ENCODE results near the gene GALNT9. TPM values are rescaled to one million over a fixed set of nuclear protein-coding genes. Genes with fewer than 3 reads are reported as not detected.

The GALNT9 gene
- total RNA-seq, 1 donor from 2014 or later, result not detected

DNA sequence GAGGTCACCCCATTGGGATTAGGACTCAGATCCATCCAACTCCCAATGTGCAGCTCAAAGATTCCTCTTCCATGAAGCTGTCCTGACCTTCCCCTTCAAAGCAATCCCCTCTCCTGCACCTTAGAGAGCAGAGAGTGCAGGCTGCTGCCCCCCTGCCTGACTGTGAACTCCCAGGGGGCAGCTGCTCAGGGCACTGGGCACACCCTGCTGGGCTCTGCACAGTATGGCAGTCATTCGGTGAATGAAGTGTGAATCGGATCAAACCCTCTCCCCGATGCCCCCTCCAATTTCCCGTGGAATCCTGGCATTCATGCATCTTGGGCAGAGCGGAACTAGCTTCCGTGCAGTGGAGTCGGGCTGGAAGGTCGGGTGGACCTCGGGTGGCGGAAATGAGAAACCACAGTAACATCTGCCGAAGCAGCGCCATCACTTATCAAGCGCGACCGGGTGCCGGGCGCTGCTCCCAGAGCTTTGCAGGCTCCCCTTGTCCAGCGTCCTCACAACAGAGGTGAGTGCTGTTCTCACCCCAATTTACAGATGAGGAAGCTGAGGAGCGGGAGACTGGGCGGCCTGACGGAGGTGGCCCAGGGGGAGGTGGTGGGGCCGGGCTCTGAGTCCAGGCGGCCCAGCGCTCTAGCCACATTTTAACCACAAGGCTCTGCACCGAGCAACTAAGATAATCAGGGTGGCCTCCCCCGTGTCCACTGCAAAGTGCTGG, 14.7 kb downstream of the GALNT9 start:
- H3K9me3 ChIP-seq (replicated peaks), result peaks cover 32% of the 10 kb centered on the region
- no peak for TF ChIP-seq CTCF (IDR thresholded peaks at IDR 0.05; ENCODE audit: borderline replicate concordance)
- intact Hi-C loops (cut with micrococcal nuclease), result no loop called here
- no peaks in the 10 kb centered on the region for H3K36me3 ChIP-seq
- H3K27ac ChIP-seq (replicated peaks), result no peak overlapping the region
- no peaks in the 10 kb centered on the region for H3K4me1 ChIP-seq
- no peak overlapping the region for H3K4me3 ChIP-seq
- DNase-seq, result no peak
- peaks cover 64% of the 10 kb centered on the region for H3K27me3 ChIP-seq (ENCODE audit: low read depth)

- H3K27me3 ChIP-seq (ENCODE audit: low read depth), result peaks cover 64% of the 10 kb centered on the region
- H3K36me3 ChIP-seq, result no peaks in the 10 kb centered on the region
- H3K4me3 ChIP-seq, result no peak overlapping the region
- H3K9me3 ChIP-seq (replicated peaks), result peaks cover 35% of the 10 kb centered on the region
- no peak for TF ChIP-seq CTCF (IDR thresholded peaks at IDR 0.05; ENCODE audit: borderline replicate concordance)
- DNase-seq, result no peak
- H3K27ac ChIP-seq (replicated peaks), result no peak overlapping the region
- intact Hi-C loops (cut with micrococcal nuclease), result no loop called here
- no peaks in the 10 kb centered on the region for H3K4me1 ChIP-seq
These were observed 15.4 kb downstream of the GALNT9 start for GRCh38 chr12:132314035-132314434.

GRCh38 chr12:132313182-132313581, 16.2 kb downstream of the GALNT9 start:
- DNase-seq, result no peak
- Histone ChIP-seq H3K9me3 (replicated peaks) (peaks cover 35% of the 10 kb centered on the region), H3K4me1 (no peaks in the 10 kb centered on the region), H3K27me3 (ENCODE audit: low read depth) (peaks cover 64% of the 10 kb centered on the region), H3K4me3 (no peak overlapping the region), H3K27ac (replicated peaks) (no peak overlapping the region), H3K36me3 (no peaks in the 10 kb centered on the region)
- TF ChIP-seq CTCF (IDR thresholded peaks at IDR 0.05; ENCODE audit: borderline replicate concordance), result no peak
- intact Hi-C loops (cut with micrococcal nuclease), result no loop called here

- Histone ChIP-seq H3K9me3 (replicated peaks) (peaks cover 35% of the 10 kb centered on the region), H3K4me3 (no peak overlapping the region), H3K36me3 (no peaks in the 10 kb centered on the region), H3K4me1 (no peaks in the 10 kb centered on the region), H3K27me3 (ENCODE audit: low read depth) (peaks cover 60% of the 10 kb centered on the region), H3K27ac (replicated peaks) (no peak overlapping the region)
- no peak for DNase-seq
- TF ChIP-seq CTCF (IDR thresholded peaks at IDR 0.05; ENCODE audit: borderline replicate concordance), result no peak
- intact Hi-C loops (cut with micrococcal nuclease), result no loop called here
These were observed 16.9 kb downstream of the GALNT9 start for GRCh38 chr12:132312516-132312915.

- Histone ChIP-seq H3K27me3 (ENCODE audit: low read depth) (peaks cover 50% of the 10 kb centered on the region), H3K4me1 (no peaks in the 10 kb centered on the region), H3K9me3 (replicated peaks) (peaks cover 35% of the 10 kb centered on the region), H3K27ac (replicated peaks) (no peak overlapping the region), H3K36me3 (no peaks in the 10 kb centered on the region), H3K4me3 (no peak overlapping the region)
- no peak for TF ChIP-seq CTCF (IDR thresholded peaks at IDR 0.05; ENCODE audit: borderline replicate concordance)
- no peak for DNase-seq
- intact Hi-C loops (cut with micrococcal nuclease), result no loop called here
These were observed 18.0 kb downstream of the GALNT9 start for GRCh38 chr12:132311201-132311915.

All from left ventricle myocardium inferior (tissue), 1 donor.